Measurements from ENCODE around the gene RAI2.

The RAI2 gene

DNA sequence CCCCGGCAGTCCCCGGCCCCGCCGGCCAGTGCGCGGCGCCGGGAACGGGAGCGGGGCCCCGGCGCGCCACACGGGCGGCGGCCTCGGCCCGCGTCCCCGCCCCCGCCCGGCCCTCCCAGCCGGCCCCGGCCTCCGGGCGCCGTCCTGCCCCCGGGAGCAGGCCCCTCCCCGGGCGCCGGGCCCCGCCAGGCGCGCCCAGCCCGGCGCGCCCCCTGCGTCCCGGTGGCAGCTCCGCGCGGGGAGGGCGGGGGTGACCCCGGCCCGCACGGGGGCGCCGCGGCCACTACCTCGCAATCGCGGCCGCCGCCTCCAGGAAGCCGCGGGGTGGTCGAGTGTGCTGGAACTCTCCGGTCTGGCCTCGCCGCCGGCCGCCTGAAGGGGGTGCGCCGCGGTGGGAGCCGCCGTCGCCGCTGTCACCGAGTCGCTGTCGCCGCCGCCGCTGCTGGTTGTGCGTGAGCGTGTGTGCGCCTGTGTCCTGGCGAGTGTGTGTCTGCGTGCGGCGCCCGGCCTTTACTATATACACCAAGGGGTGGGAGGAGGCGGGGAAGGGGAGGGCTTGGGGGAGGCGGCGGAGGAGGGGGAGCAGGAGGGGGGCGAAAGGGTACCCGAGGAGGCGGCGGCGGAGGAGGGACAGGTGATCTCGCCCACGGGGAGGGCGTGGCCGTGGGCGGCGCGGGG is at the start of gene RAI2:
TSS of gene RAI2 (minus strand) at position 488 of the 678 bp plus-strand sequence. CDS start 59,288 bp downstream, outside the sequence.
- DNase-seq (ENCODE audit: low read depth) = no peak
- TF ChIP-seq, protein P1, sequence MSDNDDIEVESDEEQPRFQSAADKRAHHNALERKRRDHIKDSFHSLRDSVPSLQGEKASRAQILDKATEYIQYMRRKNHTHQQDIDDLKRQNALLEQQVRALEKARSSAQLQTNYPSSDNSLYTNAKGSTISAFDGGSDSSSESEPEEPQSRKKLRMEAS (IDR thresholded peaks at IDR 0.05; ENCODE audit: low read depth, low read length) = no peak
- TF ChIP-seq, protein P2, sequence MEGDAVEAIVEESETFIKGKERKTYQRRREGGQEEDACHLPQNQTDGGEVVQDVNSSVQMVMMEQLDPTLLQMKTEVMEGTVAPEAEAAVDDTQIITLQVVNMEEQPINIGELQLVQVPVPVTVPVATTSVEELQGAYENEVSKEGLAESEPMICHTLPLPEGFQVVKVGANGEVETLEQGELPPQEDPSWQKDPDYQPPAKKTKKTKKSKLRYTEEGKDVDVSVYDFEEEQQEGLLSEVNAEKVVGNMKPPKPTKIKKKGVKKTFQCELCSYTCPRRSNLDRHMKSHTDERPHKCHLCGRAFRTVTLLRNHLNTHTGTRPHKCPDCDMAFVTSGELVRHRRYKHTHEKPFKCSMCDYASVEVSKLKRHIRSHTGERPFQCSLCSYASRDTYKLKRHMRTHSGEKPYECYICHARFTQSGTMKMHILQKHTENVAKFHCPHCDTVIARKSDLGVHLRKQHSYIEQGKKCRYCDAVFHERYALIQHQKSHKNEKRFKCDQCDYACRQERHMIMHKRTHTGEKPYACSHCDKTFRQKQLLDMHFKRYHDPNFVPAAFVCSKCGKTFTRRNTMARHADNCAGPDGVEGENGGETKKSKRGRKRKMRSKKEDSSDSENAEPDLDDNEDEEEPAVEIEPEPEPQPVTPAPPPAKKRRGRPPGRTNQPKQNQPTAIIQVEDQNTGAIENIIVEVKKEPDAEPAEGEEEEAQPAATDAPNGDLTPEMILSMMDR (IDR thresholded peaks at IDR 0.05; ENCODE audit: low read depth, low read length) = no peak
- H3K4me3 ChIP-seq (ENCODE audit: low read depth, low read length) = no peak within 1 kb of the TSS

DNA sequence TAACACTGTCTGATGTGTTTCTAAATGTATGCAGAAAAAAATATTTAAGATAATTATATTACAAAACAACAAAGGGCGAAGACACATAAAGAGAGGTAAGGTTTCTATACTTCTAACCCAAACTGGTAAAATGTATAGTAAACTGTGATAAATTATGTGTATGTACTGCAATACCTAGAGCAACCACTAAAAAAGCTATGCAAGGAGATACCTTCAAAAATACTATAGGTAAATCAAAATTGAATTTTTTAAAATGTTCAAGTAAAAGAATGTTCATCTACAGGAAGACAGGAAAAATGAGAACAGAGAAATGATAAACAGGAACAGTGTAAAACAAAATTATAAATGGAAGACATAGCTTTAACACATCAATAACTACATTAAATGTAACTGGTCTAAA is 27.3 kb upstream of the RAI2 start:
- H3K4me3 ChIP-seq (ENCODE audit: low read depth, low read length) = no peak overlapping the region
- no peak for DNase-seq (ENCODE audit: low read depth)
- TF ChIP-seq, protein P2 (IDR thresholded peaks at IDR 0.05; ENCODE audit: low read depth, low read length) = no peak
- TF ChIP-seq POLR2A (IDR thresholded peaks at IDR 0.05; ENCODE audit: extremely low read depth, insufficient read length) (no peak), MYC (IDR thresholded peaks at IDR 0.05; ENCODE audit: low read depth, low read length) (no peak)
- TF ChIP-seq, protein P1 (IDR thresholded peaks at IDR 0.05; ENCODE audit: low read depth, low read length) = no peak

DNA sequence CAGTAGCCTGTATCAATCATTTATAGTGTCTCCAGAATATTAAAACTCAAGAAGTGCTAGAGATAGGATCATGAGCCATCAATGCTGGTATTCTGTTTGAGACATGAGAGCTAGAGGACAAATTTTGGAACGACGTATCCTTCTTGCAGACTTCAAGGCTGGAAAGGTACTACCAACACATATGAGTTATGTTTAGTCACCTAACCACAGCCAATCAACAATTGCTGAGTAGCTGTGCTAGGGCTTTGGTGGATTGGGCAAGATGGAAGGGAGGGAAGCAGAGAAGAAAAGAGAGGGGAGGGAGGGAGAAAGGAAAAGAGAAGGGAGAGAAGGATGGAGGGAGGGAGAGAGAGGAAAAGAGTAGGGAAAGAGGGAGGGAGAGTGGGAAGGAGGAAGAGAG is 21.6 kb upstream of the RAI2 start:
- DNase-seq (ENCODE audit: low read depth) = no peak
- TF ChIP-seq MYC (IDR thresholded peaks at IDR 0.05; ENCODE audit: low read depth, low read length) (no peak), POLR2A (IDR thresholded peaks at IDR 0.05; ENCODE audit: extremely low read depth, insufficient read length) (no peak)
- TF ChIP-seq, protein P2 (IDR thresholded peaks at IDR 0.05; ENCODE audit: low read depth, low read length) = no peak
- TF ChIP-seq, protein P1 (IDR thresholded peaks at IDR 0.05; ENCODE audit: low read depth, low read length) = no peak
- H3K4me3 ChIP-seq (ENCODE audit: low read depth, low read length) = no peak overlapping the region

DNA sequence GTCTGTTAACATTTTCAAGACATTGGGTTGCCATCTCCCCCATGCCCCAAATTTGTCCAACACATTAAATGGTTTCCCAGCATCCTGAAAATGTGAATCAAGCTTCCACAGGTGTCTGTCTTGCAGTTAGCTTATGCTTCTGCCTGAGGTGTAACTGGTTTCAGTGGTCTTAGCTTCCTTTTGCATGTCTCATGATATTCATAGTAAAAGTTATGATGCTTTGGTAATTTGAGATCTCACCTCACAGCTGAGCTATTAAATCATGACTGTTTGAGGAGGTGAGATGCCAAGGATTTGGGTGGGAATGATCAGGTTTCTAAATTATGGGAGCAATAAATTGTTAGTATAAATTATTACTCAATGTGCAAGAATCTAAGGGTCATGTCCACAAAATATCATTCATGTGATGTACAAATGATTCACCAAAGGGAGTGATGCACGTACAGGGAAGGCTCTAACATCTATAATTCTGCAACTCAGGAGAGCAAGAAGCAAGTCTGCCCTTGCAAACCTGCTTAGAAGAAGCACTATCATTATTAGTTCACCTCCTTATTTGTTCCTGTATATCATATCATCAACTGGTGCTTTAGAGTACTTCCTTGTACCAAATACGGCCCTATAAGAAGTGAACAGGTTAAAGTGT is 17.1 kb upstream of the RAI2 start:
- H3K4me3 ChIP-seq (ENCODE audit: low read depth, low read length) = no peak overlapping the region
- TF ChIP-seq, protein P2 (IDR thresholded peaks at IDR 0.05; ENCODE audit: low read depth, low read length) = no peak
- TF ChIP-seq POLR2A (IDR thresholded peaks at IDR 0.05; ENCODE audit: extremely low read depth, insufficient read length) (no peak), MYC (IDR thresholded peaks at IDR 0.05; ENCODE audit: low read depth, low read length) (no peak)
- TF ChIP-seq, protein P1 (IDR thresholded peaks at IDR 0.05; ENCODE audit: low read depth, low read length) = no peak
- no peak for DNase-seq (ENCODE audit: low read depth)

DNA sequence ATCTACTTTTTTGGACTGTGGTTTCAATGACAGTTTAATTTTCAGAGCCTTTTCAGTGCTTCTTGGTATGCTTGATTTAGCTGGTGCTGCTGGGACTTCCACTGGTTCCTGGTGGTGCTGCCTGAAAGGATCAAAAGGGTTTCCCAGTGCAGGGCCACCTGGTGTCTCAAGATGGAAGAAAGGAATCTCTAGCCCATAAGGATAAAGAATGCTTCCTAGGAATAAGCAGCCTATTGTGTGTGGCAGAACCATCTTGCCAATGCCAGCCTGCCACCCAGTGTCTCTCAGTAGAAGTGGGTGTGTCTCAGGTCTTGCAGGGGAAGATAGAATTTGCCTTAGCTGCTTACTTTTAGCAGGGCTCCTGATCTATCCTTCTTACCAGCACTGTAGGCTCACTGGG is 15.0 kb upstream of the RAI2 start:
- TF ChIP-seq, protein P2 (IDR thresholded peaks at IDR 0.05; ENCODE audit: low read depth, low read length) = no peak
- TF ChIP-seq POLR2A (IDR thresholded peaks at IDR 0.05; ENCODE audit: extremely low read depth, insufficient read length) (no peak), MYC (IDR thresholded peaks at IDR 0.05; ENCODE audit: low read depth, low read length) (no peak)
- TF ChIP-seq, protein P1 (IDR thresholded peaks at IDR 0.05; ENCODE audit: low read depth, low read length) = no peak
- no peak overlapping the region for H3K4me3 ChIP-seq (ENCODE audit: low read depth, low read length)
- no peak for DNase-seq (ENCODE audit: low read depth)

Measured in NB4 (cell line).